H1 (cell line): ENCODE measurements around the gene ANKRD66. TPM values are rescaled to one million over a fixed set of nuclear protein-coding genes. Genes with fewer than 3 reads are reported as not detected.

Source experiments
- CTCF ChIA-PET: fragments of 300-600 bp; sonication (Branson Sonifier 250); formaldehyde crosslinking; loops from one replicate; lab custom pipeline; 2021; ENCODE audit not compliant: partially characterized antibody; lab: Charles Lee
- POLR2A ChIA-PET: fragments of 300-600 bp; sonication (Branson Sonifier 250); formaldehyde crosslinking; loops from one replicate; lab custom pipeline; 2021; ENCODE audit warnings: inconsistent platforms; ENCODE audit not compliant: partially characterized antibody; lab: Charles Lee
- DNase-seq, 2 experiments: peaks; one replicate each; pipeline versions ENCODE4 v3.0.0 to v3.0.0-alpha.2; 2010 to 2022; ENCODE audit warnings: low spot score in 2 of 2, low read depth in 1 of 2, mixed read lengths in 1 of 2
- FAIRE-seq: peaks from 2 replicates; lab custom pipeline; 2011; peaks lifted over from hg19 to GRCh38; lab: Jason Lieb, UNC
- H2AFZ ChIP-seq: 2 replicates; pipeline ENCODE4 v1.8.1; 2012; ENCODE audit warnings: low read length, inconsistent platforms
- H2AK5ac ChIP-seq: 2 replicates; pipeline ENCODE4 v1.6.1; 2013; ENCODE audit warnings: low read depth, low read length
- H2BK120ac ChIP-seq: replicated peaks from 2 replicates; pipeline ENCODE3; 2013; ENCODE audit warnings: low read depth, low read length, inconsistent platforms
- H2BK12ac ChIP-seq: 2 replicates; pipeline ENCODE4 v1.6.1; 2013; ENCODE audit warnings: low read depth, low read length
- H2BK15ac ChIP-seq: 2 replicates; pipeline ENCODE4 v1.6.1; 2013; ENCODE audit warnings: low read length
- H2BK20ac ChIP-seq: 2 replicates; pipeline ENCODE4 v1.6.1; 2013; ENCODE audit warnings: low read length
- H2BK5ac ChIP-seq: 2 replicates; pipeline ENCODE4 v1.6.1; 2013; ENCODE audit warnings: low read depth, low read length
- H3K14ac ChIP-seq: 2 replicates; pipeline ENCODE4 v1.6.1; 2013; ENCODE audit warnings: inconsistent platforms; ENCODE audit not compliant: insufficient read length
- H3K18ac ChIP-seq: 2 replicates; pipeline ENCODE4 v1.6.1; 2013; ENCODE audit warnings: low read length; ENCODE audit errors: extremely low read depth
- H3K23ac ChIP-seq: 2 replicates; pipeline ENCODE4 v1.6.1; 2013; ENCODE audit warnings: inconsistent platforms; ENCODE audit not compliant: insufficient read length
- H3K23me2 ChIP-seq: 2 replicates; pipeline ENCODE4 v1.6.1; 2013; ENCODE audit warnings: low read depth, low read length
- H3K27ac ChIP-seq: 2 replicates; pipeline ENCODE4 v1.6.1; 2011; ENCODE audit warnings: low read depth, low read length, inconsistent platforms
- H3K27me3 ChIP-seq, 4 experiments: replicated peaks in 1 of 4; 1 replicate in 1 of 4; 2 replicates in 3 of 4; pipeline versions ENCODE4 v1.6.1 to v1.8.1; 2011 to 2013; ENCODE audit warnings: low read length in 3 of 4, mild to moderate bottlenecking in 3 of 4, inconsistent platforms in 2 of 4, mixed read lengths in 2 of 4, moderate library complexity in 1 of 4; ENCODE audit not compliant: control insufficient read depth in 3 of 4, insufficient read depth in 3 of 4; ENCODE audit errors: extremely low read depth in 1 of 4
- H3K36me3 ChIP-seq, 4 experiments: 2 replicates each; pipeline versions ENCODE4 v1.6.1 to v1.8.1; 2011 to 2013; ENCODE audit warnings: mild to moderate bottlenecking in 4 of 4, low read length in 3 of 4, moderate library complexity in 2 of 4, control low read depth in 1 of 4, inconsistent platforms in 1 of 4; ENCODE audit not compliant: insufficient read depth in 4 of 4, control insufficient read depth in 2 of 4
- H3K4ac ChIP-seq: replicated peaks from 2 replicates; pipeline ENCODE3; 2013; ENCODE audit warnings: low read length, low read depth, mixed read lengths, inconsistent platforms; ENCODE audit not compliant: insufficient read length
- H3K4me1 ChIP-seq, 4 experiments: replicated peaks in 1 of 4; 1 replicate in 1 of 4; 2 replicates in 3 of 4; pipeline versions ENCODE4 v1.6.1 to v1.8.1; 2011 to 2013; ENCODE audit warnings: low read length in 3 of 4, inconsistent platforms in 2 of 4, mixed read lengths in 1 of 4; ENCODE audit not compliant: insufficient read depth in 4 of 4, control insufficient read depth in 3 of 4
- H3K4me2 ChIP-seq, 2 experiments: 2 replicates each; pipeline versions ENCODE4 v1.6.1 to v1.8.1; 2011 to 2013; ENCODE audit warnings: low read depth in 2 of 2, low read length in 2 of 2, control low read depth in 1 of 2, inconsistent platforms in 1 of 2, mild to moderate bottlenecking in 1 of 2; ENCODE audit not compliant: insufficient read depth in 1 of 2
- H3K4me3 ChIP-seq, 4 experiments: fragments of 200-600, 300-600 bp in 1 of 4; sonication (generic), shearing (Covaris generic), sonication (Bioruptor Twin) in 1 of 4; 2 replicates each; pipeline versions ENCODE4 v1.5.1 to v1.8.1; 2011 to 2016; ENCODE audit warnings: low read length in 4 of 4, low read depth in 3 of 4, control low read depth in 2 of 4, inconsistent platforms in 2 of 4, mild to moderate bottlenecking in 2 of 4, mixed read lengths in 1 of 4, moderate library complexity in 1 of 4; ENCODE audit not compliant: insufficient read depth in 2 of 4; ENCODE audit errors: extremely low read depth in 1 of 4
- H3K56ac ChIP-seq: replicated peaks from 2 replicates; pipeline ENCODE3; 2013; ENCODE audit warnings: low read depth, mild to moderate bottlenecking, mixed read lengths, low read length, inconsistent platforms; ENCODE audit not compliant: insufficient read length
- H3K79me1 ChIP-seq: 2 replicates; pipeline ENCODE4 v1.6.1; 2013; ENCODE audit warnings: low read depth, low read length, control low read depth
- H3K79me2 ChIP-seq, 2 experiments: 2 replicates each; pipeline versions ENCODE4 v1.6.1 to v1.8.1; 2012 to 2013; ENCODE audit warnings: low read length in 2 of 2, mild to moderate bottlenecking in 2 of 2, inconsistent platforms in 1 of 2; ENCODE audit not compliant: insufficient read depth in 2 of 2, control insufficient read depth in 1 of 2
- H3K9ac ChIP-seq, 4 experiments: replicated peaks in 1 of 4; 1 replicate in 1 of 4; 2 replicates in 3 of 4; pipeline versions ENCODE4 v1.6.1 to v1.8.1; 2011 to 2013; ENCODE audit warnings: low read depth in 3 of 4, low read length in 3 of 4, control low read depth in 2 of 4, mild to moderate bottlenecking in 2 of 4, moderate library complexity in 2 of 4, inconsistent platforms in 1 of 4; ENCODE audit errors: extremely low read depth in 1 of 4
- H3K9me3 ChIP-seq, 2 experiments: 2 replicates each; pipeline versions ENCODE4 v1.6.1 to v1.8.1; 2012 to 2013; ENCODE audit warnings: mild to moderate bottlenecking in 2 of 2, moderate library complexity in 2 of 2, control low read depth in 1 of 2, inconsistent platforms in 1 of 2, low read depth in 1 of 2, low read length in 1 of 2, mixed read lengths in 1 of 2; ENCODE audit not compliant: insufficient read depth in 2 of 2
- H4K20me1 ChIP-seq, 2 experiments: replicated peaks in 1 of 2; 2 replicates each; pipeline versions ENCODE3 to v1.8.1; 2011 to 2013; ENCODE audit warnings: inconsistent platforms in 2 of 2, low read length in 2 of 2, mild to moderate bottlenecking in 1 of 2; ENCODE audit not compliant: insufficient read depth in 2 of 2, control insufficient read depth in 1 of 2
- H4K5ac ChIP-seq: 2 replicates; pipeline ENCODE4 v1.6.1; 2013; ENCODE audit warnings: low read length, low read depth, mixed read lengths, inconsistent platforms; ENCODE audit not compliant: insufficient read length
- H4K8ac ChIP-seq: 2 replicates; pipeline ENCODE4 v1.8.0; 2013; ENCODE audit warnings: mild to moderate bottlenecking, moderate library complexity, low read length, inconsistent platforms; ENCODE audit not compliant: insufficient read depth; ENCODE audit errors: extremely low read depth
- H4K91ac ChIP-seq: replicated peaks from 2 replicates; pipeline ENCODE3; 2013; ENCODE audit warnings: low read length, mixed read lengths, inconsistent platforms; ENCODE audit not compliant: insufficient read length
- ASH2L ChIP-seq: fragments of 200-600, 300-600 bp; sonication (generic); IDR thresholded peaks from one replicate; pipeline ENCODE4 v1.7.1; 2017; ENCODE audit warnings: low read length
- ATF3 ChIP-seq: IDR thresholded peaks from 2 replicates; pipeline ENCODE4 v1.6.1; 2011; ENCODE audit warnings: low read depth, mild to moderate bottlenecking, low read length; ENCODE audit not compliant: insufficient read depth
- CBX8 ChIP-seq: fragments of 300-800, 300-1000 bp; sonication (generic); IDR thresholded peaks from 2 replicates; pipeline ENCODE4 v1.7.1; 2016; ENCODE audit warnings: low read depth, low read length, borderline replicate concordance
- EGR1 ChIP-seq: IDR thresholded peaks from 2 replicates; pipeline ENCODE4 v1.6.1; 2011; ENCODE audit warnings: low read depth, low read length, borderline replicate concordance
- EZH2 ChIP-seq: fragments of 200-600 bp; sonication (generic); IDR thresholded peaks from 2 replicates; pipeline ENCODE4 v1.7.1; 2012; ENCODE audit warnings: low read depth, mild to moderate bottlenecking, moderate library complexity, low read length, inconsistent platforms; ENCODE audit not compliant: severe bottlenecking
- PHF8 ChIP-seq: fragments of 200-600 bp; sonication (generic); conservative IDR thresholded peaks from 2 replicates; pipeline ENCODE4 v1.7.1; 2012; ENCODE audit warnings: low read depth, mild to moderate bottlenecking, inconsistent platforms, low read length, moderate library complexity
- POLR2A ChIP-seq, 2 experiments: IDR thresholded peaks; 1 replicate in 1 of 2; 2 replicates in 1 of 2; pipeline ENCODE4 v1.6.1; 2011; ENCODE audit warnings: low read depth in 2 of 2, low read length in 2 of 2, mild to moderate bottlenecking in 2 of 2; ENCODE audit errors: control extremely low read depth in 1 of 2
- RNF2 ChIP-seq: fragments of 200-900, 300-1000 bp; sonication (generic); IDR thresholded peaks from 2 replicates; pipeline ENCODE4 v1.7.1; 2016; ENCODE audit warnings: borderline replicate concordance, low read depth, mild to moderate bottlenecking, antibody characterized with exemption, low read length; ENCODE audit not compliant: poor library complexity, severe bottlenecking; ENCODE audit errors: missing control alignments
- SIX5 ChIP-seq: IDR thresholded peaks from 2 replicates; pipeline ENCODE4 v1.6.1; 2011; ENCODE audit warnings: mild to moderate bottlenecking, low read depth, low read length
- TCF12 ChIP-seq: IDR thresholded peaks from 2 replicates; pipeline ENCODE4 v1.6.1; 2011; ENCODE audit warnings: low read depth, mild to moderate bottlenecking, low read length
- USF2 ChIP-seq: IDR thresholded peaks from 2 replicates; pipeline ENCODE4 v1.6.1; 2011; ENCODE audit warnings: low read length, improper control_type of control experiment
- WGBS, 2 experiments: shearing (Covaris generic) in 1 of 2; methylation state at CpG; one replicate each; pipeline versions ENCODE4 v1.1.6 to v1.1.7; 2013 to 2015; ENCODE audit warnings: low lambda C conversion rate in 2 of 2, mixed read lengths in 2 of 2, inconsistent platforms in 1 of 2, low coverage in 1 of 2, missing lambda C conversion rate in 1 of 2; ENCODE audit not compliant: insufficient replicate concordance in 2 of 2, insufficient coverage in 1 of 2, insufficient read length in 1 of 2; ENCODE audit errors: extremely low coverage in 1 of 2, missing lambda C conversion rate in 1 of 2; 5-methylcytosine and 5-hydroxymethylcytosine counted together
- polyA plus RNA-seq, 7 experiments: library from polyadenylated mRNA; depleted of rRNA in 3 of 7; stranded (reverse) in 5 of 7; unstranded in 2 of 7; fragments of >200 nt in 5 of 7; fragments of 200-250 nt in 2 of 7; gene quantifications; 1 replicate in 5 of 7; 2 replicates in 1 of 7; 4 replicates in 1 of 7; pipeline versions ENCODE4 v1.2.1 to v1.2.3, GENCODE V29; 2011 to 2013; ENCODE audit warnings: missing spikeins in 2 of 7, mixed read lengths in 2 of 7
- total RNA-seq: library from RNA; stranded (reverse); fragmentation: NEBNext Ultra II Directional; extraction: Animal tissue kit (Norgen Biotek cat#: 25700); gene quantifications from 2 replicates; pipeline ENCODE4 v1.2.1, GENCODE V29; 2021

ANKRD66 gene
- total and polyA plus RNA-seq, 2 of the 8 experiments (the other 6 are each of a cell fraction or from before 2014, with no cell fraction given), result 0.05 TPM; not detected in 1

- no peak overlapping the region for H3K4me3 ChIP-seq
- H3K4me1 ChIP-seq, result no peaks in the 10 kb centered on the region
- no peaks in the 10 kb centered on the region for H3K23me2 ChIP-seq
- no peaks in the 10 kb centered on the region for H3K36me3 ChIP-seq
- no peak overlapping the region for H4K8ac ChIP-seq
- no peaks in the 10 kb centered on the region for H3K79me1 ChIP-seq
- POLR2A ChIA-PET, result no interaction called here
- DNase-seq (no peak), FAIRE-seq (no peak)
- H3K9me3 ChIP-seq, result no peaks in the 10 kb centered on the region
- H3K27me3 ChIP-seq, result no peaks in the 10 kb centered on the region
- H3K18ac ChIP-seq, result no peak overlapping the region
- no peak overlapping the region for H3K14ac ChIP-seq
- no peak overlapping the region for H3K9ac ChIP-seq
- no peak overlapping the region for H4K5ac ChIP-seq
- H3K79me2 ChIP-seq, result no peaks in the 10 kb centered on the region
- no peak overlapping the region for H3K56ac ChIP-seq
- 80% methylated on average over 1 of the region's 1 CpG; no CpG with 5 or more reads in 1 of the 2 experiments for WGBS, 2 experiments
- H4K20me1 ChIP-seq, result no peaks in the 10 kb centered on the region
- no peak overlapping the region for H4K91ac ChIP-seq
- H2BK20ac ChIP-seq, result no peak overlapping the region
- no peak overlapping the region for H2AFZ ChIP-seq
- H2BK120ac ChIP-seq, result no peak overlapping the region
- no peak overlapping the region for H2BK15ac ChIP-seq
- H3K23ac ChIP-seq, result no peak overlapping the region
- no peak overlapping the region for H3K4ac ChIP-seq
- CTCF ChIA-PET, result interaction anchor here (1.2 to 1.7 kb wide), 2 partner anchors 22 to 137 kb away, joined by 4 read pairs; no protein-coding TSS in a partner anchor
- H2BK5ac ChIP-seq, result no peak overlapping the region
- H3K27ac ChIP-seq, result no peak overlapping the region
- no peak overlapping the region for H2AK5ac ChIP-seq
- no peak overlapping the region for H2BK12ac ChIP-seq
- no peak overlapping the region for H3K4me2 ChIP-seq
- TF ChIP-seq EGR1 (no peak), POLR2A (IDR thresholded peaks at IDR 0.05; ENCODE audit: control extremely low read depth in 1 of 2, low read depth in 2 of 2, low read length in 2 of 2) (no peak), CBX8 (no peak), TCF12 (no peak), PHF8 (no peak), ASH2L (no peak), EZH2 (no peak), ATF3 (no peak), USF2 (no peak), SIX5 (no peak), RNF2 (no peak)
These were observed 35.2 kb upstream of the ANKRD66 start for GRCh38 chr6:46711491-46711890.
